Stimulated activated CD8-positive, alpha-beta memory T cell treated with anti-CD3 and anti-CD28 coated beads, Interleukin-15, amount 100 ng/mL, for 4 hours (primary cell): ENCODE measurements around the gene TOX4.
"Not testable (repeated sequence)": the region's sequence is repeated elsewhere in the genome, so short reads cannot be mapped to it uniquely, and the experiment has no call there.

Experiments
- DNase-seq, 2 donors: peaks; one replicate each; pipeline ENCODE4 v3.0.0-alpha.2; 2020; ENCODE audit warnings: low read depth in 2 of 2

Gene TOX4

GRCh38 chr14:21535545-21536417, 58.8 kb downstream of the TOX4 start:
- DNase-seq = no peak

- DNase-seq = no peak
These were observed 59.6 kb downstream of the TOX4 start for GRCh38 chr14:21536418-21537089.

- DNase-seq = no peak
These were observed 60.1 kb downstream of the TOX4 start for GRCh38 chr14:21537090-21537424.

GRCh38 chr14:21539189-21539940, 62.4 kb downstream of the TOX4 start:
- no peak for DNase-seq

GRCh38 chr14:21541413-21542074, 64.5 kb downstream of the TOX4 start:
- DNase-seq = no peak

- DNase-seq = no peak
These were observed 66.5 kb downstream of the TOX4 start for GRCh38 chr14:21543521-21543960.

- no peak for DNase-seq
These were observed 67.0 kb downstream of the TOX4 start for GRCh38 chr14:21543963-21544362.

GRCh38 chr14:21544588-21544987, 67.6 kb downstream of the TOX4 start:
- not testable (repeated sequence) for DNase-seq
